ENCODE data around the gene SETD3.

The SETD3 gene

DNA sequence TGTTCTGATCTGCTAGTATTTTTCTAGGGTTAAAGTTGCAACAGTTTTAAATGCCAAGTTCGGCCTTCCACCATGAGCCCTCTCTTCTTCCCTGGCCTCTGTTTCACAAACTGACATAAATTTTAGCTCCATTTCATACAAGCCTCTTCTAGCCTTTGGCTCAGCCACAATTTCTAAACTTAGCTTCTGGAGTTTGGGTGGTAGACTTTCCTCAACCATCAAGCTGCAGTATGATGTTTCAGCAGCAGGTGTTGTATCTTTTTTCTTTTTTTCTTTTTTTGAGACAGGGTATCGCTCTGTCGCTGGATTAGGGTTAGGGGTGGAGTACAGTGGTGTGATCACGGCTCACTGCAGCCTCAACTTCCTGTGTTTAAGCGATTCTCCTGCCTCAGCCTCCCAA is 29.4 kb downstream of the SETD3 start:
- no peak for DNase-seq

DNA sequence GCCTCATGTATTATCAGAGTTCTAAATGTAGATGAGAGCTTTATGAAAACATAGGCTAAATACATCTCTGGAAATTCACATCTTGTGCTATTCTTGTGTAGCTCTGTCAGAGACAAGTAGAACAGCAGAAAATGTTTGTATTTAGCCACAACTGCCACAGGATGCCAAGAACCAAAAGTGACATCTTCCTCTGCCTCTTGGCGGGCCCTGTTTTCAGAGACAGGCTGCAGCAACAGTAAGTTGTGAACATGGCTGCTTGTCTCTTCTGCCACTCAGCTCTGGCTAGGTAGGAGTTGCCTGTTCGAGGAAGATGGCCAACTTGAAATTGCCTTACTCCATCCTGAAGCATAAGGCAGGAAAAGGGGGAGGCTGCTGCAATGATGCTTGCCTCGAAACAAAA is 30.4 kb downstream of the SETD3 start:
- no peak for DNase-seq

DNA sequence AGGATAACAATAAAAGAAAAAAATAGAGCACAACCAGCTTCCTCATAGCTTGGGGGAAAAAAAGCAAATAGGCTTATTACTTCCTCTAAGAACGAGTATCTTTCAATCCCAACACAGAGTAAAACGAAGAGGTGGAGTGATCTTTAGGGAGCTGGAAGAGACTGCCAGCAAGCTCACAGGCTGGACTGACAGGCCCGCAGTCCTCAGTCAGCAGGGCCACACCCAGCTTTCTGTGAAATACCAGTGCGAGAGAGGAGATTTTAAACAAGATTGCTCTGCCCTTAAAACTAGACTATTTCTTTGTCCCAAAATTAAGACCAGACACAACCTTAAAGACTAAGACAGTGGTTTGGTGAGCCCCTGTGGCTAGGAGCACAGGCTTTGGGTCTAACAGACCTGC is 32.9 kb downstream of the SETD3 start:
- DNase-seq = no peak

DNA sequence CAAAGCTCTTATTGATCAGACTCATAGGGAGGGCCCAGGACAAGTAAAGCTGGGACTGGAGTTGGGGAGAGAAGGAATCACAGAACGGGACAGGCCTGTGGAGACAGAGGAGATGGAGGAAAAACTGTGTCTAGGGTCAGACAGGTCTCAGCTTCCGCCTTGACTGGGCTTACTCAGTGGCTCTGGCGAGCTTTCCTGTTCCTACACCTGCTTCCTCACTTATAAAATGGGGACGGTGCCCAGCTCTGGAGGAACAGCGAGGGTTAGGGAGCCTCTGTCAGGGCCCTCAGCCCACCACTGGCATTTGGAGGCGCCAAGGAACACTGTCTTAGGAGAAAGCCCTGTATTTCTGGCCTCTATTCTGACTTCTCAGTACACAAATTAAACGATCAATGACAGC is 34.7 kb downstream of the SETD3 start:
- no peak for DNase-seq

DNA sequence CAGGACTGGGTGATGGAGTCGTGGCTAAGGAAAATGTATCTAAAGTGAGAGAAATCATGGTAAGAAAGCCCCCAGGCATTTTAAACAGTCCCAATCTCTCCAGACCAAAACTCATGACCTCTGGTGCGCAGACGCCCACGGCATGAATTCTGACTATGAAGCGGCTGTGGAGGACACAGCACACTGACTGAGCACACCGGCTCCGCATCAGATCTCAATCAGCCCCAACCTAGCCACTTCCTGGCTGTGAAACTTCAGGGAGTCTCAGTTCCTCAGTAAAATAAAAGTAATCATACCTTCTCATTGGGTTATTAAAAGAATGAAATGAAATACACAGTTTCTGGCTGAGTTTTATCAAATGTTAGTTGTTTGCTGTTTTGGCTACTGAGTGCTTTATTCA is 38.7 kb downstream of the SETD3 start:
- DNase-seq = no peak

DNA sequence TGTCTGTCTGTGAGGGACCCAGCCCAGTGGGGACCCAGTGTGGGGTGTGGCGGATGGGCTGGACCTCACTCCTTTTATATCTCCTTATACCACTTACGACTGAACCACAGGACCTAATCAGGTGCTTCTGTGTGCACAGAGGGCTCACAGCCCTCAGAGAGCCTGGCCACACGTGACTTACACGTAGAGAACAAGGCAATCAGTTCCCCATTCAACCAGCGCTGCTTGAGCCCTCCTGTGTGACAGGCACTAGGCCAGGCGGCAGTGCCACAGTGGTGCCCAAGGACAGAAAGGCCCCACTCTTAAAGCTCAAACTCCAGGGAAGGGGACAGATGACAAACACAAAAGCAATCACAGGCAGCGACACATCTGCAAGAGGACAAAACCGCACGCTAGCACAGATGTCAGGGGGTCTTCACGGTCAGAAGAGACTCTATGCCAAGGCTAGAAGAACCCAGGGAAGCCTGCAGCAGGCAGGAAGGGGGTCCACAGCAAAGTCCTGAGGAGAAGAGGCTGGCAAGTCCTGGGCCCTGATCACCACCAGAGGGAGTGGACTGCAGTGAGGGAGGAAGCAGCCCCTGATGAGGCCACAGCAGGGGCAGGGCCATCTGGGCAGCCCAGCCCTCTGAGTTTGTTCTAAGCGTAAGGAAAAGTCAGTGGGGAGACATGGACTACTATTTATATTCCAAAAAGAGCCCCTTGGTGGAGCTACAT is 39.3 kb downstream of the SETD3 start:
- no peak for DNase-seq

DNA sequence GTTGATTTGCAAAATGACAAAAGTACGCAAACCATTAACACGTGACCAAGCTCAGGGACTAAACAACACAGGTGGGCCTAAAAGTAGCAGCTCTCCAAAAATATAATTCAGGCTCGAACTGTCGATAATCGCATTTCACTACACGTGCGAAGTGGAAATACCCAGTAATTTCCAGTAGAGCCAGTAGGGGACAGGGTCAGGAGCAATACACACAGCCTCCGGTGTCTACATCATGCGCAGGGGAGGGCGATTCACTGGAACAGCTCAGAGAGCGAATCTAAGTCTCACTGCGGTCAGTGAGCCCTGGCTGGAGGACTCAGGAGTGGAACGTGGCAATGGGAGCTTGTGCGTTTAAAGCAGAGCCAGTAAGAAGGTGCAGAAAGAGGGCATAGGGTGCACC is 40.4 kb downstream of the SETD3 start:
- DNase-seq = no peak

DNA sequence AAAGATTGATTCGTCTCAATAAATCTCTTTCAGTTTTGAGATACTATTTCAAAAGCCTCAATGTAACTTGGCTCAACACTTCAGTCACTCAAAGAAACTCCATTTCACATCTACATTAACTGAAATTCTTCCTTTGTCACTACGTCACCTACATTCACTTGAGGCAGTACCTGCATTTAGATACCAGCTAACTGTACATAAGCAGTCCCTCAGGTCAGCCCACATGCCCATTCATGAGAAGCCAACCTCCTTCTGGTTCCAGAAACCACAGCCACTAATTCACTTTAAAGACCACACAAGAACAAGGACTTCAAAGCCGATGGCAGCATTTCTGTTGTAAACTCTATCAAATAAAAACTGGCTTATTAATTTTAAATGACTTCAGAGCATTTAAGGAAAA is 43.0 kb downstream of the SETD3 start:
- no peak for DNase-seq

DNA sequence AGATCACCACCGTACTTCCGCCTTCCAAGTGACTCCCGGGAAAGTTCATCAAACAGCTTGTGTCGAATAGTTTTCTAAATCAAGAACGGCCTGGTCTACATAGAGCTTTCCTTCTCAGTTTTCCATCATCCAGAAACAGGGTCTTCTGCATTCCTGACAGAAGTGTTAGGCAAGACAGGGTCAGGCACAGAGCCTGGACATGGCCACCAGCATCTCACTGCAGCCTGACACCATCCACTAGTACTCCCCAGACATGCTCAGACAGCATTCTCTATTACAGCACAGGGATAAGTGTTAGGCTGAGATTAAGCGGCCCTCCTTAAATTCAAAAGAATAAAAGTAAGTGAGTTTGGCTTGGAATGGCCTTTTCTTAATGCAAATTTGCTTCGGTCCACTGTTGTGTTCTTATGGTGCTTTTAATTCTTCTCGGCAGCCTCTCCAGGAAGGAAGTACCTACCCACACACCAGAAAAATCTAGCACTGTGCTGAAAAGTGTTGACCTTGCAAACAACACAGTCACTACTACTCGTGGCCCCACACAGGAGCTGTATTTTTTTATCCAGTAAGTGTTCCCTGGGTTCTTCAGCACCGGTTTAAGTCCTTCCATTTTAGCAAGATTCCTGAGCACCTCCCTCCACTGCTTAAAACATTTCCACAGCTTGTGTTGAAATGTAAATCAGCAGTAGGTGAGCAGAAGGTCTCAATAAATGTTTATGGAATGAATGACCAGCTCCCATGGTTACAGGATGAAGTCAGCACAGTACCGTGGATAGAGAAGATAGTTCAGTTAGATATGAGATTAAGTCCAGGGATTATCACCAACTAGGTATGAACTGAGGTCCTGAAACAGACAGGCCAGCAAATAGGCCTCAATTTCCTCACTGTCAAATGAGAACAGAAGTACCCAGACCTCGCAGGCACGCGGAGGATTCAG is 44.1 kb downstream of the SETD3 start:
- no peak for DNase-seq

DNA sequence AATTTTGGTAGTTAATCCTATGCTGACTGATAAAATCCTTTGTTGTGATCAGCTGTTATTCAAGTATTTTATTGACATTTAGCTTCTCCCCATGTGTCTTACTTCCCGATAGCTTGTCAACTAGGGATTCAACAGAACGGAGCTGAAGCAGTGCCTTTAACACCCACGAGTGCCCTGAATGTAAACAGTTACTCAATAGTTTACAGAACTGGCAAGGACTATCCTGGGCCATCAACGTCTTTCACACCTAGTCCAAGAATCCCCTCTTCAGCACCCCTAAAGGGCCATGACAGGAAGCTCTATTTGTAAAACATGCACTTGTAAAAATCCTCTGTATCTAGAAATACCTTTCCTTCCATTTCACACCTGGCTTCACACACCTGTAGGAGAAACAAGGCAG is 45.3 kb downstream of the SETD3 start:
- no peak for DNase-seq

DNA sequence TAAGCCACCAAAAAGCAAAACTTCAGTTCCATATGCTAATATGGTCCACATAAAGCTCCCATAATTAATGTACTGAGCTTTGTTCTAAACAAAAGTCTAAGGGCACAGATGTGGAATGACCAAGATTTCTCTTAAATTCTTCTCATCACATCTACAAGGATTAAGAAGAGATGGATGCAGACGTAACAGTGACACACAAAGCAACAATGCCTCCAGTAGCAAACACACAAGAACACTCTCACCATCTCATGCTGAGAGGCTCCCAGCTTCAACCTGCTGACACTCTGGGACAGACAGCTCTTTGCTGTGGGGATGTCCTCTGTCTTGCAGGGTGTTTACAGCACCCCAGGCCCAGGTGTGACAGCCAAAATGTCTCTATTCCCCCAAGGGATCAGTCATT is 48.2 kb downstream of the SETD3 start:
- no peak for DNase-seq

DNA sequence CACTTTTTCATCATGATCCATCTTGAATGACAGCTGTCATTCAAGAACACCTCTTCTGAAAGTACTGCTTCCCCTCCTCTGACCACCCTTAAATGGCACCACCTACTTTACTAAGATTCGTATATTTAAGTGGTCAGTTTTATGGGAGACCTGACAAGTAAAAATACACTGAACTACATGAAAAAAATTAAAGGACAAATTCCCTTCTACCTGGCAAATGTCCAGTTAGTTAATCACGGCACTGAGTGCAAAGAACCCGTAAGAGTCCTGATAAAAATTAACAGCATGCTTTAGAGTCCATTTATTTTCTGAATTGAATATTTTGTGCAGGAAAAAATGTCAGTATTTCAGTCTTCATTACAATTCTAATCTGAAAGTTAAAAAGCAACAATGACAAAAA is 48.7 kb downstream of the SETD3 start:
- no peak for DNase-seq

DNA sequence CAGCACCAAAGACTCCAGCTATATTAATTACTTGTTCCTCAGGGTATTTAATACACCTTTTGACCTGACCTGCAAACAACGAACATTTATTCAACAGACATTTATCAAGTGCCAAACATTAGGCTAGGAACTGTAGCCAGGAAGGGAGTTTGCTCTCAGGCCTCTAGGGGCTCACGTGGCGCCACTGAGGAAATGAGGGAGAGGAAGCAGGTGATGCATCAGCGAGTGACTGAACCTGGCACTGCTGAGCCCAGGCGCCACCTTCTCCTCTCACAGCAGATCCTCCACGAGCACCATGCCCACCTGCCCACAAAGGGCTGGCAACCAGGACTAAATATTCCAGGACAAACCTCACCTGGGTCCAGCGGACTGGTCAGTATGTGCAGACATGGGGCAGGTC is 50.2 kb downstream of the SETD3 start:
- no peak for DNase-seq

DNA sequence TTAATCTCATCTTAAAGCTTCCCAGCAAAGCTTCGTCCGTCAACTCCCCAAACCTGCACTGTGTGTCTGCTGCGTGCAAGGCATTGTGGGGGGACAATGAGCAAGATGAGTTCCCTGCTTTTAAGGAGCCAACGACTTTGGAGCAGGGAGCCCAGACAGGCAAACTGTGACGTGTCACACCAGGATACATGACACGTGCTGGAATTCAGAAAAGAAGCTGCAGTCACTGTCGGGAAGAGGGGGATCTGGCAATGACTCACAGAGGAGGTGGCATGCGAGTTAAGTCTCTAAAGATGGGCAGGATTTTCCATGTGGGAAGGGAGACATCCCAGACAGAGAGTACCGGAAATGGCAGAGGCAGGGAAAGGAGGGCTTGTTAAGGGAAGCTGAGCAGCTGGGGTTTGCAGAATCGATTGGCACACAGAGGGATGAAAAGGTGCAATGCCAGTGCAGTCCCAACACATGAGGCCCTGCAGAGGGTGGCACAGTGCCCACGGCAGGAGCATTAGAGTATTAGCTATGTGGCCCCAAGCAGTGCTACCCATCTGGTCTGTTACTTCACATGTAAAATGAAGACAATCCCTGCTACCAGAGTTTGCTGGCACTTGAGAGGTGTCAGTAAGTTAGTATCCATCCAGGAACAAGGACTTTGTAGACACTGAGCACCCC is 52.9 kb downstream of the SETD3 start:
- peak in 1 of 2 experiments; percentile 44 for DNase-seq

DNA sequence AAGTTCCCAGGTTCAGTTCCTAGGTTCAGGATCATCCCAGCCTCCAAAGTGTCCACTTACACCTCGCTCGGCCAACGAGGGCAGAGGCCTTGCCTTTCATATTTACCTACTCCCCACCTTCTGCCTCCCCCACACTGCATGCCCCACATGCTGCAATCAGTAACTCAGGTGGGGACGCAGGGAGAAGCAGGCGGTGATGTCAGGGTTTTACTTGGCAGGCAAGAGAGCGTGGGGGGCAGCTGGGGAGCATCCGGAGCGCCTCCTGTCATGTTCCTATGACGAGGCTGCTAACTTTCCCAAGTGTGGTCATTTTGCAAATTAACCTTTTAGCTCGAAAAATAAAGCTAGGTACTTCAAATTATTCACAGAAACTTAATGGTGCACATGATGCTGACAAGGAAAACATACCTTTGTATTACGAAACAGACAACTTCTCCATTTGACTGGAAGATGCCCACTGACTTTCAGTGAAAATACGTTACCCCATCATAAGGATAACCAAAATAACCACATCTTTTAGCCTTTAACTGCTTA is 53.8 kb downstream of the SETD3 start:
- no peak for DNase-seq

DNA sequence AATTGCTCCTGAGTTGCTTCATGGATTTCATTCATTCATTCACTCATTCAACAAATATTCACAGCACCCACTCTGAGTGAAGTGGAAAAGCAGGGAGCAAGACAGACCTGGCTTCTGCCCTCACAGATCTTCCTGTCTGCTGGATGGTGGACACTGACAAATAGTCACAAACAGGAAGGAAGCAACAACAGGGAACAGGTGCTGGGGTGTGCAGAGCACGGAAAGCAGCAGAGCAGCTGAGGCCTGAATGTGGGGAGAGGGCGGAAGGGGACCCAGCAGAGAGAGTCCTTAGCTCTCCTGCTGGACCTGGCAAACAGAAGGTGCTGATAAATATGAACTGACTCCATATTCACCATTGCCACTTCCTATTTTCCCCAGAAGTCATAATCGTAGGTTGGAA is 54.4 kb downstream of the SETD3 start:
- DNase-seq = no peak

DNA sequence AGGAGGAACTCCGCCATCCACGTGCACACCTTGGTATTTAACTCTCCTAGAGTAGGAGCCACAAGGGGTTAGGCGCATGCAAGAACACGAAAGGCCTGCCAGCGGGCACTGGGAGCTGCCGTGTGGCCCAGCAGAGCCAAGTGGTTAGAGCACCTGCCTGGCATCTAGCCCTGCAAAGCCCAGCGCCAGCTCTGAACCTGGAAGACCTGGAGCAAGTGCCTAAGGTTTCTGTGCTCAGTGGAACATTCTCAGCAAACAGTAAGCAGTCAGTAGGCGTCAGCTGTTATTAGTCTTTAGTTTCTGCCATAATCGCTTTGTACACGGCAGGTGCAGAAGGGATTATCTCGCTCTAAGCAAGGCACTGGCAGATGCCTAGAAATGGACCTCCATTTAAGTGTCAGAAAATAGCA is 55.4 kb downstream of the SETD3 start:
- DNase-seq = no peak

DNA sequence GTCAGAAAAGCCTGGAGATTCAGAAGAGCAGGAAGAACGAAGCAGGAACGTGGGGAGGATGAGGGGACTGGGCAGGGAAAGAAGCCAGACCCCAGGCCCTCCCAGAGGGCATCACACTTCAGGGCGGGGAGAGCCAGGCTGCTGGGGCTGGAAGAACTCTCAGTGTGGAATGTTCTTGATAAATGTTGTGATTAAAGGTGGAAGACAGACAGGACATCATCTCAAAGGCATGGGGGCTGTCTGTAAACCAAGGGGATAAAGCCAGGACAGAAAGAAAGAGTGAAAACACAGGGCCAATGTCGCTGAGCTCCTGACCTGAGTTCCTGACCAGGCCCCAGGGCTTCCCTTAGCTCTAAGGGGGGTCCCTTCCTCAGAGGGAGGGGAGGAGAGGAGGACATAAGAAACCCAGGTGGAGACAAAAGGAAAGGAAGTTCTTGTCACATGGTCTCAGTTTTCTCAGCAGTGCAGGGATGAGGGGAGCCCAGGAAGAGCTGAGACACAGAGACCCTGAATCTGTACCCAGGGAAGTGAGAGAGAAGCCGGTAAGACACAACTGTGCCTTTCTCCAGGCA is 56.3 kb downstream of the SETD3 start:
- no peak for DNase-seq

DNA sequence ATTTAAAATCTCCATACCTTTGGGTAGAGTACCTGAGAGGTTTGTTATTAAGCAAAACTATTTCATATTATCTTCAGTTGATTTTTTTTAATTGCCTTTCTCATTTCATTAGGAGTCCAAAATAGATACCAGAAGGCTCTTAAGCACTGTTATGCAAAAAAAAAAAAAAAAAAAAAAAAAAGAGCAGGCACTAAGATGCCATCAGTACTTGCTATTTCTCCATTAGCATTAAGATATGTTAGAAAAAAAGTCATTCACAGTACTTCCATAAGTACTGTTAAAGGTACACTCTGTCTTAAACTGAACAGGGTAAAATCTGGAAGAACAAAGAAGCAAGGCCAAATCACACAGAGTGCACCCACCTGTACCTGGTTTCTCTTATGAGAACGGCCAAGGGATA is 57.2 kb downstream of the SETD3 start:
- DNase-seq = no peak

DNA sequence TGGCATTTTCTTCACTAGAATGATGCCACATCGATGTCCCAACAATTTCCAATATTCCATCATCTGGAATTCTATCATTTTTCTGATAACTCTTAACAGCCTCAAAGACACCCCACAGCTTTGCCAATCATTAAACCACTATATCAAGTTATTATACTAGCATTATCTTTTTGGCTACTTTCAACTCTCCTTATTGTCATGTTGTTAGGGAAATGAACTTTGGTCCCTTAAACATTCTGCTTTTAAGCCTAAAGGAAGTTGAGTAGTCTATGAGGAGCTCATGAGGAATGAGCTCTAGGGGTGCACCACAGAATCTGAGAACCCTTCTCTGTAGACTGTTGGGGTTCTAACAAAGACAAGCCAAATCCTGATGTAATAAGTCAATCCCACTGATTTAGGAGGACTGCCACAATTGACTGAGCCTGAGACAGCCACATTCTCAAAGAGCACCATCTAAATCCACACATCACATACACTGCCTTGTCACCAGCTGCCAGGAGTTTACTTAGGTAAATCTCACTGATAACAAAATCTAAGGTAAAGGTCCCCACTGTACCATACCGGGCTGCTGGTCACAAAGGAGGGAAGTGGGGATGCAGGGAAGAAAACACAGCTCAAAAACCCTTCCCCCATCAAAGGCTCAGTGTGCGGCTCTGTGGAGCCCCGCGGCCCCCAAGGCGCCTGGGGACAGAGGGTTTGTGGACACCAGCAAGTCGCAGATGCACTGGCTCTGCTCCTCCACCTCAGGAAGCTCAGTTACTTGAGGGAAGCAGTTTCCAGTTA is 58.2 kb downstream of the SETD3 start:
- no peak for DNase-seq

DNA sequence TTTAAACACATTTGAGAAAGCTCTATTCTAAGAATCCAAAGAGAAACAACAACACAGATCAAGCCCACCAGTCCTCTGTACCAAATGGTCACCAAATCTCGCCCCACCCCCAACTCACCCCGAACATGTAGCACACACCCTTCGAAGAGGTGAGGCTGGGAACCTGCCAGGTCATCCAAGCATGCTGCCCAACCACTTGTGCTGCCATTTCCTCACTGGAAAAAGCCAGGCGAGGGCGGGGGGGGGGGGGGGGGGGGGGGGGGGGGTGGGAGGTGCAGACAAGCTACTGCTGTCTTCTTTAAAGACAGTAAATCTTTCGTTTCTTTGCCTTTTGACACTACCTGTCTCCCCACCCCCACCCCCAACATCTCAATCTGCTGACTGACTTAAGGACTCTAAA is 59.9 kb downstream of the SETD3 start:
- no peak for DNase-seq

DNA sequence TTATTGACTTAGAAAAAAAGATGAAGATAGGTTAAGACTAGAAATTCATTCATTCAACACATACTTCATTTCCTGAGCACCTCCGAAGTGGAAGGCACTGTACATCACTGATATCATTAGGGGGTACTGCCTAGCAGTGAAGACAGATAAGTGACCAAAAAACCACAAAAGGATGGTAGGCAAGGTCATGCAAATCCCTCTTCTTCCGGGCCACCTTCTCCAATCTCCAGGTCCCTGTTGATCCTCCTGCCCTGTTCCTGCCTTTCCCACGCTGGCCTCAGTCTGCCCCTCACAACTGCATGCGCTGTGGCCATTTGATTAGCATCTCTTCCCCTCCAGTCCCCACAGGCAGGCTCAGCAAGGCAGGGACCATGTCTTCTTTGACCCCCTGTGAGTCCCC is 60.8 kb downstream of the SETD3 start:
- DNase-seq = no peak

Data from NCI-H446 (cell line).